NCI-H510A treated with DMSO at 0.1 percent for 48 hours (cell line): ENCODE results near the gene RPA1.
A peak's percentile ranks its signal among the peaks of the same experiment; 100 is the strongest.
"Not testable (repeated sequence)": the region's sequence is repeated elsewhere in the genome, so short reads cannot be mapped to it uniquely, and the experiment has no call there.

Experiments
- DNase-seq: peaks from one replicate; lab custom pipeline; 2025; lab: John Stamatoyannopoulos, UW

RPA1 gene

GRCh38 chr17:1829592-1830257 lies at the start of gene RPA1, which contains the start of gene SMYD4:
RPA1 (plus strand) TSS chr17:1830005; CDS start chr17:1830094, 89 bp downstream.
SMYD4 (minus strand) TSS chr17:1829902; CDS start chr17:1827994, 1,908 bp downstream.
- DNase-seq: peak; percentile 40

DNA sequence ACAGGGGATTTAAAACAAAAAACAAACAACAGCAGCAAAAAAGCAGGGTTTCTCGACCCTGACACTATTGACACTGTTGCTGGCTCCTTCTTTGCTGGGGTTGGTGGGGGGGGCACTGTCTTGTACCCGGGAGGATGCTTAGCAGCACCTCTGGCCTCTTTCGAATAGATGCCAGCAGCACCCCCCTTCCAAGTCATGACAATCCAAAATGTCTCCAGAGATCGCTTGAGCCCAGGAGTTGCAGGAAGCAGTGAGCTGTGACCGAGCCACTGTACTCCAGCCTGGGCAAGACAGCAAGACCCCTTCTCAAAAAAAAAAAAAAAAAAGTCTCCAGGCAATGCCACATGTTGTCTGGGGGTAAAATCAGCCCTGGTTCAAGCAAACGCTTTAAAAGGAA lies 47.6 kb upstream of the RPA1 start:
- no peak for DNase-seq

GRCh38 chr17:1783271-1783670 lies 46.5 kb upstream of the RPA1 start:
- DNase-seq: no peak

- no peak for DNase-seq
Measured at GRCh38 chr17:1783834-1784611, 45.8 kb upstream of the RPA1 start.

- no peak for DNase-seq
Measured at GRCh38 chr17:1785930-1786329, 43.9 kb upstream of the RPA1 start.

GRCh38 chr17:1786708-1787107 lies 43.1 kb upstream of the RPA1 start:
- DNase-seq: no peak

DNA sequence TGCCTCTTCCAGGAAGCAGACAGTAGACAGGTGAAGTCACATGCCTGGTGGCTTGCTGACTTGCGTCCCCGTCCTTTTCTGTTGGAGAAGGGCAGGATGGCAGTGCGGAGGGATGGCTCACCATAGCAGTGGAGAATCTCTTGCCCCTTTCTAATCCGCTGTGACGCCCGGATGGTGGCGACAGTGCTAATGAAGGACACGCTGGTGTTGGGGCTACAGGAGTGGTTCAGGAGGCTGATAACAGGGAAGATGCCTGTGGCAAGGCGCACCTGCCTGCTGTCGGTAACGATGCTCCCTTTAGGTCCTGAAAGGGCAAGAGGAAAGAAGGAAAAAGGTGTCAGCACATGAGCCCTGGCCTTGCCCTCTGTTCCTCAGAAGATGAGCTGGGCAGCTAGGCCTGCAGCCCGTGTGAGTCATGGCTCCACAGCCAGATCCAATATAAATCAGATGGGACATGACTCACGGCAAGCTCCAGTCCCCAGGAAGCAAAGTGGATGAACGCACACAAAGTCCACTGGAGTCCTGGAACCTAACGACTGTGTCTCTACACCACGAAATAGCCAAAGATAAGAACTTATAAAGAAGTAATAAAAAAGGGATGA lies 42.4 kb upstream of the RPA1 start:
- no peak for DNase-seq

- no peak for DNase-seq
Measured at GRCh38 chr17:1789936-1790335, 39.9 kb upstream of the RPA1 start.

DNA sequence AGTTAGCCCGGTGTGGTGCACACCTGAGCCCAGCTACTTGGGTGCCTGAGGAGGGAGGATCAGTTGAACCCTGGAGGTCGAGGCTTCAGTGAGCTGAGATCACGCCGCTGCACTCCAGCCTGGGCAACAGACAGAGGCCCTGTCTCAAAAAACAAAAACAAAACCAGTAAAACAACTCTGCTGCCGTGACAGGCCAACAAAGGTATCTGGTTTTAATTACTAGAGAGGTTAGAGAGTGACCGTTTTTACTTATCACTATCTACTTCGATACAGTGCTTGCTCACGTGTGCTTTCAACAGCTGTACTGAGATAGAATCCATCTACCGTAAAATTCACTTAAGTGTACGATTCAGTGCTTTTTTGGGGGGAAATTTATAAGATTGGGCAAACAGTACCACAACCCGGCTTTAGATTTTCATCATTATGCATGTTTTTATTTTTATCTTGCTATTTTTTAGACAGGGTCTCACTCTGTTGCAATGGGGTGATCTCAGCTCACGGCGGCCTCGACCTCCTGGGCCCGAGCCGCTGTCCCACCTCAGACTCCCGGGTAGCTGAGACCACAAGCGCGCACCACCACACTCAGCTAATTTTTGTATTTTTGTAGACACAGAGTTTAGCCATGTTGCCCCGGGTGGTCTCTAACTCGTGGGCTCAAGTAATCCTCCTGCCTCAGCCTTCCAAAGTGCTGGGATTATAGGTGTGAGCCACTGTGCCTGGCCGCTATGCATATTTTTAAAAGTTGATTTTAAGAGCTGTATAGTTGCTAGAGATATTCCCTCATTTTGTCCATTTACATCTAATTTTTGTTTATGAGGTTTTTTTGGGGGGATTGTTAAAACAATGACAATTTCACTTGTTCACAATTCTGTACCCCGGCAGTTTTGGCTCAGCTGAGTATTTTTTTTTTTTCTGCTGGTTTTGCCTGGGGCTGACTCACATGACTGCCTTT lies 37.0 kb upstream of the RPA1 start:
- no peak for DNase-seq

- no peak for DNase-seq
Measured at GRCh38 chr17:1793447-1793806, 36.4 kb upstream of the RPA1 start.

DNA sequence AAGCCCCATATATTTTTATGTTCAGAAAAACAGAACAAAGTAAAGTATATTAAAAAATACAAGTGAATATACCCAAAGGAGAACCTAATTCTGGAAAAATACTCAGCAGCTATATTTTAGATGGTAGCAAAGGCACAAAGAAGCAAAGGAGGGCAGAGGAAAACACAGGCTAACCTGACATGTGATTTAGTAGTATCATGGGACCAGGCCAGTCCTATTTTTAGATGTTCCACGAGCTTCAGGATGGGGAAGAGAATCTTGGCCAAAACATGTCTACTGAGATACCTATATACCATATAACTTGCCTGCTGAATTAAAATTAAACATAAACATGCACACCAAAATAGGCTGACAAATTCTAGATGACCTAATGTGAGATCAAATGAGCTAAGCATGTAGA lies 33.0 kb upstream of the RPA1 start:
- DNase-seq: no peak

- no peak for DNase-seq
Measured at GRCh38 chr17:1797323-1797722, 32.5 kb upstream of the RPA1 start.

GRCh38 chr17:1797846-1798245 lies 32.0 kb upstream of the RPA1 start:
- not testable (repeated sequence) for DNase-seq

DNA sequence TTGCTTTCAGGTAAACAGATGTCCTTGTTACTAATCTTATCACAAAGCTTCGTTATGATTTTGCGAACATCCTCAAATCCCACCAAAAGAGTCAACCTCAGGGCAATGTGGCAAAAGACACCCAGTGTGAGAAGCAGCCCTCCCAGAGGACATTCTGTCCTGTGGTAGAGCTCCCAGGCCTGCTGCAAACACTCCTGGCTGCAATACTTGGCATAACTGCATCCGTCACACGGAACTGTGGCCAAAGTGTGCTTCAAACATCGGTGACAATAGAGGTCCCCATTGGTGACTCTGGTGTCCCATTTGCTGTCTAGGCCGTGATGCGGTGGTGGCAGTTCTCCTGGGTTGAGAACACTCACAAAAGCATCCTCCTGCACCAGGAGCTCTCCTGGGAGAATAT lies 29.6 kb upstream of the RPA1 start:
- no peak for DNase-seq

GRCh38 chr17:1800712-1801111 lies 29.1 kb upstream of the RPA1 start:
- DNase-seq: no peak

DNA sequence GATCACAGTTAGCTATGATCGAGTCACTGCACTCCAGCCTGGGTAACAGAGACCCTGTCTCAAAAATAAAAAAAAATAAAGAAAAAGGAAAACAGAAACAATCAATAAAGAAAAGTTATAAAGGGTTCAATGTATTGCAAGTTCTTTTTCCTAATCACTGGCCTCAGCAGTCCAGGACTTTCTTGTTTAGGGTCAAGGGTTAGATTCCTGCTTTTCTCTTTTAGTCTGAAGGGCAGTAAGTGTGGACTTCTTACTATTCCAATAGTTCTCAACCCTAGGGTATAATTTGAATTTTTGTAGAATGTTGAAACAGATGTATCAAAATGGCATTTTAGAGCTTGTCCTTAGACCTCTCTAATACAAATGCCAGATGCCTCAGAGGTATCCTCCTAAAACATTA lies 27.4 kb upstream of the RPA1 start:
- no peak for DNase-seq

GRCh38 chr17:1803280-1803679 lies 26.5 kb upstream of the RPA1 start:
- no peak for DNase-seq

DNA sequence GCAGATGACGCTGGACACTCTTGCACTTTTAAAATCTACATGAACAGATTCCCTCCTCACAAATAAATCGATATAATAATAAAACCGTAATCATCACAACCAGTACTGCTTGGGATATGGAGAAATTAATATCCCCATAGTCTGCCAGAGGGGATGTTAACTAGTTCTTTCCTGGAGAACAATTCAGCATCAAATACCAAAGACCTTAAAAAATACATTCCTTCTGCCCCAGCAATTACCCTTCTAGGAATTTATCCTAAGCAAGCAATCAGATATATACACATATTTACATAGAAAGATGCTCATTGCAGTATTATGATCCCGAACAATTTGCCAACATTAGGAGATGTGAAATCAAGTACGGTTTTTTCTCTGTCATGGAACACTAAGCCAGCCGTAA lies 21.9 kb upstream of the RPA1 start:
- DNase-seq: no peak

DNA sequence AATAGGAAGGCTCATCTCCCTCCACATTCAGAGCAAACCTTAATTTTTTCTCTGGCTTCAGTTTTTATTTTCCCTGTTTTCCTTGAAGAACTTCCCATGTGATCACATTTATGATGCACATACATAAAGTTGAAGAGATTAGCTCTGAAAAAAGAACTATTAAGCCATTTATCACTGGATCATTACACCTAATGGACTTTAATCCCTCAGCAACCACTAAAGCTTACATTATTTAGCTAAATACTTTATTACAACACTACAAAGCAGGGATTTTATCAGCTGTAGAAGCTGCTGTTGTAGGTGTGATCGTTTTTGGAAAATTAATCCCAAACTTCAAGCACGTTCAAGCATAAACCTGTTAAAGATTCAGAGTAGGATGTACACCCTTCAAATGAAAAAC lies 21.2 kb upstream of the RPA1 start:
- no peak for DNase-seq

DNA sequence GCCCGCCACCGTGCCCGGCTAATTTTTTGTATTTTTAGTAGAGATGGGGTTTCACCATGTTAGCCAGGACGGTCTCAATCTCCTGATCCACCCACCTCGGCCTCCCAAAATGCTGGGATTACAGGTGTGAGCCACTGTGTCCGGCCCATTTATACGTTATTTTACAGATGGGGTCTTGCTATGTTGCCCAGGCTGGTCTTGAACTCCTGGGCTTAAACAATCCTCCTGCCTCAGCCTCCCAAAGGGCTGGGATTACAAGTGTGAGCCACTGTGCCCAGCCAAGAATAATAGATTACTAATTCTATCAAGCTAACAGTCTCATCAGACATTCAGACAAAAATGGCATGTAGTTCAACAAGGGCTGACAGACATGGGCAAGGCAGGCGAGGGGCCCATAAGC lies 20.0 kb upstream of the RPA1 start:
- DNase-seq: not testable (repeated sequence)

GRCh38 chr17:1810450-1811103 lies 19.2 kb upstream of the RPA1 start:
- no peak for DNase-seq

GRCh38 chr17:1813088-1813487 lies 16.7 kb upstream of the RPA1 start:
- no peak for DNase-seq
